HepG2 (cell line): ENCODE measurements around the gene SMARCC1. TPM values are rescaled to one million over a fixed set of nuclear protein-coding genes. Genes with fewer than 3 reads are reported as not detected.
A peak's percentile ranks its signal among the peaks of the same experiment; 100 is the strongest.

Experiments used
- JDP2 ChIP-seq: sonication (generic); formaldehyde crosslinking; IDR thresholded peaks from 2 replicates; pipeline ENCODE4 v1.8.1; 2022; ENCODE audit warnings: missing genetic modification reagents, borderline replicate concordance
- NR2F6 ChIP-seq, 2 experiments: IDR thresholded peaks; 2 replicates each; pipeline ENCODE4 v1.6.1; 2016; ENCODE audit warnings: antibody characterized with exemption in 1 of 2, mild to moderate bottlenecking in 1 of 2
- PRPF4 ChIP-seq: fragments of 200-400 bp; formaldehyde crosslinking; IDR thresholded peaks from 2 replicates; pipeline ENCODE4 v1.6.1; 2016; ENCODE audit warnings: low read length, low read depth; ENCODE audit not compliant: poor library complexity, severe bottlenecking
- ZNF484 ChIP-seq: sonication (generic); formaldehyde crosslinking; IDR thresholded peaks from 2 replicates; pipeline ENCODE4 v1.5.1; 2020; ENCODE audit warnings: mild to moderate bottlenecking, low read depth, missing genetic modification reagents, borderline replicate concordance
- ZNF607 ChIP-seq: sonication (generic); formaldehyde crosslinking; IDR thresholded peaks from 2 replicates; pipeline ENCODE4 v1.5.1; 2020; ENCODE audit warnings: missing genetic modification reagents, mild to moderate bottlenecking, borderline replicate concordance
- ZNF737 ChIP-seq: sonication (generic); formaldehyde crosslinking; IDR thresholded peaks from 2 replicates; pipeline ENCODE4 v1.5.0; 2020; ENCODE audit warnings: missing genetic modification reagents, mild to moderate bottlenecking, borderline replicate concordance
- ZNF749 ChIP-seq: sonication (generic); formaldehyde crosslinking; IDR thresholded peaks from 2 replicates; pipeline ENCODE4 v1.8.0; 2022; ENCODE audit warnings: mild to moderate bottlenecking, missing genetic modification reagents, moderate library complexity, borderline replicate concordance
- polyA plus RNA-seq, 8 experiments: library from polyadenylated mRNA; depleted of rRNA in 3 of 8; stranded (reverse) in 7 of 8; unstranded in 1 of 8; fragments of >200 nt; fragmentation: Illumina TruSeq in 4 of 8; extraction: Trizol in 4 of 8; gene quantifications; 2 replicates each; pipeline versions ENCODE4 v1.2.1 to v1.2.3, GENCODE V29; 2011 to 2016; ENCODE audit warnings: low read depth in 4 of 8, missing spikeins in 1 of 8, mixed read lengths in 1 of 8; ENCODE audit not compliant: insufficient read depth in 1 of 8
- total RNA-seq, 5 experiments: library from RNA; depleted of rRNA; stranded (reverse); fragments of >200 nt; fragmentation: Illumina TruSeq; extraction: Trizol; gene quantifications; 2 replicates each; pipeline ENCODE4 v1.2.3, GENCODE V29; 2016; ENCODE audit warnings: low read depth in 1 of 5
- TF ChIP-seq, protein P1 (sequence below): sonication (generic); formaldehyde crosslinking; IDR thresholded peaks from 2 replicates; pipeline ENCODE4 v1.4.0; 2020; ENCODE audit warnings: missing genetic modification reagents; ENCODE audit errors: not compliant biosample characterization
- TF ChIP-seq, protein P2 (sequence below), 2 experiments: fragments of 450-650 bp in 1 of 2; sonication (generic) in 1 of 2; formaldehyde crosslinking; IDR thresholded peaks; 2 replicates each; pipeline versions ENCODE4 v1.5.0 to v1.8.0; 2020 to 2022; ENCODE audit warnings: mild to moderate bottlenecking in 1 of 2, missing genetic modification reagents in 1 of 2
- TF ChIP-seq, protein P3 (sequence below): sonication (generic); formaldehyde crosslinking; IDR thresholded peaks from 2 replicates; pipeline ENCODE4 v1.5.0; 2020; ENCODE audit warnings: mild to moderate bottlenecking, missing genetic modification reagents, borderline replicate concordance
- TF ChIP-seq, protein P4 (sequence below): sonication (generic); formaldehyde crosslinking; conservative IDR thresholded peaks from 2 replicates; pipeline ENCODE4 v1.4.0; 2020; ENCODE audit warnings: missing genetic modification reagents
- TF ChIP-seq, protein P5 (sequence below): sonication (generic); formaldehyde crosslinking; conservative IDR thresholded peaks from 2 replicates; pipeline ENCODE4 v1.8.0; 2022; ENCODE audit warnings: low read depth, missing genetic modification reagents

Gene SMARCC1
- total and polyA plus RNA-seq, 2 of the 13 experiments (the other 11 are each of a cell fraction or from before 2014, with no cell fraction given) = 47.9 to 58.4 TPM

DNA sequence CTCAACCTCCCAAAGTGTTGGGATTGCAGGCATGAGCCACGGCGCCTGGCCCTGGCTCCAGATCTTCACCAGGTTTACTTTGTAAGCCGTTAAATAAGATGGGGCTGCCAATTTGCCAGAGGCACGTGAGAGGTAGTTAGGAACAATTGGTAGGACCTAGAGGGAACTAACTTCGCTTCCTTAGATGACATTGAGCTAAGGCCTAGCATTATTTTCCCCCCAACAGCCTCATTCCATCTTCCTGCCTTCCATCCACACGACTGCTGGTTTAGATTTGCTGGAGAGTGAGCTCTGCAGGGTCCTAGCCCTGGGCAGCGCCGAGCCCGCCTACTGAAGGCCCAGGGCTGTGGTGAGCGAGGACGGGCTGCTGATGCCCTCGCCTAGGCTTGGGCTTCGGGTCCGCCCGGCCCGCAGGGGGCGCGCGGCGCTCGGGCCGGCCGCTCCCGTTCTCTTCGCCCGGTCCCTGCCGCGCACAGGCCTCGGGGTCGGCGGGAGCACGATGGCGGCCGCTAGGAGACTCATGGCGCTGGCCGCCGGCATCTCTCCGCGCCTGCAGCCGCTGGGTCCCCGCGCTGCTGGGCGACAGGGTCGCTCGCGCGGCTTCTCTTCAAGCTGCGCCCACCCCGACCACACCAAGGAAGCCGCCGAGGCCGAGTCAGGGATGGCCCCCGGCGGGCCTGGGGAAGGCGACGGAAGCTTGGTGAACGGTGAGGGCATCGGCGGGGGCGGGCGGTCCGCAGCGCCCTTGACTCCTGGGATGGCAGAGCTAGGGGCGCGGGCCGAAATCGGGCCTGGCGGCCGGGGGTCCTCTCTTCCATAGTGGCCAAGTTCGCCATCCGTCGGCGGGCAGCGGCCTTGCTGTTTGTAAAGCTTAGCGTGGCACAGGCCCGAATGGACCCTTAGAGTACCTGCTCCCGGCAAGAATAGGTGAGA is 43.1 kb upstream of the SMARCC1 start (continued):
- TF ChIP-seq, protein P1, sequence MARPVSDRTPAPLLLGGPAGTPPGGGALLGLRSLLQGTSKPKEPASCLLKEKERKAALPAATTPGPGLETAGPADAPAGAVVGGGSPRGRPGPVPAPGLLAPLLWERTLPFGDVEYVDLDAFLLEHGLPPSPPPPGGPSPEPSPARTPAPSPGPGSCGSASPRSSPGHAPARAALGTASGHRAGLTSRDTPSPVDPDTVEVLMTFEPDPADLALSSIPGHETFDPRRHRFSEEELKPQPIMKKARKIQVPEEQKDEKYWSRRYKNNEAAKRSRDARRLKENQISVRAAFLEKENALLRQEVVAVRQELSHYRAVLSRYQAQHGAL = no peak
- TF ChIP-seq ZNF484 (CRISPR knock-in tag) = no peak
- no peak for TF ChIP-seq ZNF737 (CRISPR knock-in tag)
- TF ChIP-seq, protein P2, sequence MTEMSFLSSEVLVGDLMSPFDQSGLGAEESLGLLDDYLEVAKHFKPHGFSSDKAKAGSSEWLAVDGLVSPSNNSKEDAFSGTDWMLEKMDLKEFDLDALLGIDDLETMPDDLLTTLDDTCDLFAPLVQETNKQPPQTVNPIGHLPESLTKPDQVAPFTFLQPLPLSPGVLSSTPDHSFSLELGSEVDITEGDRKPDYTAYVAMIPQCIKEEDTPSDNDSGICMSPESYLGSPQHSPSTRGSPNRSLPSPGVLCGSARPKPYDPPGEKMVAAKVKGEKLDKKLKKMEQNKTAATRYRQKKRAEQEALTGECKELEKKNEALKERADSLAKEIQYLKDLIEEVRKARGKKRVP (CRISPR knock-in tag; IDR thresholded peaks at IDR 0.05) = peak in 1 of 2 experiments; percentile 27; a peak in 1 of 4 replicates
- no peak for TF ChIP-seq NR2F6 (IDR thresholded peaks at IDR 0.05)
- TF ChIP-seq NR2F6 (CRISPR knock-in tag; IDR thresholded peaks at IDR 0.05) = peak; percentile 16; the same call in 1 of the 2 replicates
- TF ChIP-seq, protein P3, sequence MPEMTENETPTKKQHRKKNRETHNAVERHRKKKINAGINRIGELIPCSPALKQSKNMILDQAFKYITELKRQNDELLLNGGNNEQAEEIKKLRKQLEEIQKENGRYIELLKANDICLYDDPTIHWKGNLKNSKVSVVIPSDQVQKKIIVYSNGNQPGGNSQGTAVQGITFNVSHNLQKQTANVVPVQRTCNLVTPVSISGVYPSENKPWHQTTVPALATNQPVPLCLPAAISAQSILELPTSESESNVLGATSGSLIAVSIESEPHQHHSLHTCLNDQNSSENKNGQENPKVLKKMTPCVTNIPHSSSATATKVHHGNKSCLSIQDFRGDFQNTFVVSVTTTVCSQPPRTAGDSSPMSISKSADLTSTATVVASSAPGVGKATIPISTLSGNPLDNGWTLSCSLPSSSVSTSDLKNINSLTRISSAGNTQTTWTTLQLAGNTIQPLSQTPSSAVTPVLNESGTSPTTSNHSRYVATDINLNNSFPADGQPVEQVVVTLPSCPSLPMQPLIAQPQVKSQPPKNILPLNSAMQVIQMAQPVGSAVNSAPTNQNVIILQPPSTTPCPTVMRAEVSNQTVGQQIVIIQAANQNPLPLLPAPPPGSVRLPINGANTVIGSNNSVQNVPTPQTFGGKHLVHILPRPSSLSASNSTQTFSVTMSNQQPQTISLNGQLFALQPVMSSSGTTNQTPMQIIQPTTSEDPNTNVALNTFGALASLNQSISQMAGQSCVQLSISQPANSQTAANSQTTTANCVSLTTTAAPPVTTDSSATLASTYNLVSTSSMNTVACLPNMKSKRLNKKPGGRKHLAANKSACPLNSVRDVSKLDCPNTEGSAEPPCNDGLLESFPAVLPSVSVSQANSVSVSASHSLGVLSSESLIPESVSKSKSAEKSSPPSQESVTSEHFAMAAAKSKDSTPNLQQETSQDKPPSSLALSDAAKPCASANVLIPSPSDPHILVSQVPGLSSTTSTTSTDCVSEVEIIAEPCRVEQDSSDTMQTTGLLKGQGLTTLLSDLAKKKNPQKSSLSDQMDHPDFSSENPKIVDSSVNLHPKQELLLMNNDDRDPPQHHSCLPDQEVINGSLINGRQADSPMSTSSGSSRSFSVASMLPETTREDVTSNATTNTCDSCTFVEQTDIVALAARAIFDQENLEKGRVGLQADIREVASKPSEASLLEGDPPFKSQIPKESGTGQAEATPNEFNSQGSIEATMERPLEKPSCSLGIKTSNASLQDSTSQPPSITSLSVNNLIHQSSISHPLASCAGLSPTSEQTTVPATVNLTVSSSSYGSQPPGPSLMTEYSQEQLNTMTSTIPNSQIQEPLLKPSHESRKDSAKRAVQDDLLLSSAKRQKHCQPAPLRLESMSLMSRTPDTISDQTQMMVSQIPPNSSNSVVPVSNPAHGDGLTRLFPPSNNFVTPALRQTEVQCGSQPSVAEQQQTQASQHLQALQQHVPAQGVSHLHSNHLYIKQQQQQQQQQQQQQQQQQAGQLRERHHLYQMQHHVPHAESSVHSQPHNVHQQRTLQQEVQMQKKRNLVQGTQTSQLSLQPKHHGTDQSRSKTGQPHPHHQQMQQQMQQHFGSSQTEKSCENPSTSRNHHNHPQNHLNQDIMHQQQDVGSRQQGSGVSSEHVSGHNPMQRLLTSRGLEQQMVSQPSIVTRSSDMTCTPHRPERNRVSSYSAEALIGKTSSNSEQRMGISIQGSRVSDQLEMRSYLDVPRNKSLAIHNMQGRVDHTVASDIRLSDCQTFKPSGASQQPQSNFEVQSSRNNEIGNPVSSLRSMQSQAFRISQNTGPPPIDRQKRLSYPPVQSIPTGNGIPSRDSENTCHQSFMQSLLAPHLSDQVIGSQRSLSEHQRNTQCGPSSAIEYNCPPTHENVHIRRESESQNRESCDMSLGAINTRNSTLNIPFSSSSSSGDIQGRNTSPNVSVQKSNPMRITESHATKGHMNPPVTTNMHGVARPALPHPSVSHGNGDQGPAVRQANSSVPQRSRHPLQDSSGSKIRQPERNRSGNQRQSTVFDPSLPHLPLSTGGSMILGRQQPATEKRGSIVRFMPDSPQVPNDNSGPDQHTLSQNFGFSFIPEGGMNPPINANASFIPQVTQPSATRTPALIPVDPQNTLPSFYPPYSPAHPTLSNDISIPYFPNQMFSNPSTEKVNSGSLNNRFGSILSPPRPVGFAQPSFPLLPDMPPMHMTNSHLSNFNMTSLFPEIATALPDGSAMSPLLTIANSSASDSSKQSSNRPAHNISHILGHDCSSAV (CRISPR knock-in tag) = no peak
- TF ChIP-seq ZNF749 = peak; percentile 97
- no peak for TF ChIP-seq PRPF4
- peak; percentile 82 for TF ChIP-seq ZNF607 (CRISPR knock-in tag)
- TF ChIP-seq JDP2 (CRISPR knock-in tag) = no peak
- TF ChIP-seq, protein P4, sequence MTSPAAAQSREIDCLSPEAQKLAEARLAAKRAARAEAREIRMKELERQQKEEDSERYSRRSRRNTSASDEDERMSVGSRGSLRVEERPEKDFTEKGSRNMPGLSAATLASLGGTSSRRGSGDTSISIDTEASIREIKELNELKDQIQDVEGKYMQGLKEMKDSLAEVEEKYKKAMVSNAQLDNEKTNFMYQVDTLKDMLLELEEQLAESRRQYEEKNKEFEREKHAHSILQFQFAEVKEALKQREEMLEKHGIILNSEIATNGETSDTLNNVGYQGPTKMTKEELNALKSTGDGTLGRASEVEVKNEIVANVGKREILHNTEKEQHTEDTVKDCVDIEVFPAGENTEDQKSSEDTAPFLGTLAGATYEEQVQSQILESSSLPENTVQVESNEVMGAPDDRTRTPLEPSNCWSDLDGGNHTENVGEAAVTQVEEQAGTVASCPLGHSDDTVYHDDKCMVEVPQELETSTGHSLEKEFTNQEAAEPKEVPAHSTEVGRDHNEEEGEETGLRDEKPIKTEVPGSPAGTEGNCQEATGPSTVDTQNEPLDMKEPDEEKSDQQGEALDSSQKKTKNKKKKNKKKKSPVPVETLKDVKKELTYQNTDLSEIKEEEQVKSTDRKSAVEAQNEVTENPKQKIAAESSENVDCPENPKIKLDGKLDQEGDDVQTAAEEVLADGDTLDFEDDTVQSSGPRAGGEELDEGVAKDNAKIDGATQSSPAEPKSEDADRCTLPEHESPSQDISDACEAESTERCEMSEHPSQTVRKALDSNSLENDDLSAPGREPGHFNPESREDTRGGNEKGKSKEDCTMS (CRISPR knock-in tag) = no peak
- TF ChIP-seq, protein P5, sequence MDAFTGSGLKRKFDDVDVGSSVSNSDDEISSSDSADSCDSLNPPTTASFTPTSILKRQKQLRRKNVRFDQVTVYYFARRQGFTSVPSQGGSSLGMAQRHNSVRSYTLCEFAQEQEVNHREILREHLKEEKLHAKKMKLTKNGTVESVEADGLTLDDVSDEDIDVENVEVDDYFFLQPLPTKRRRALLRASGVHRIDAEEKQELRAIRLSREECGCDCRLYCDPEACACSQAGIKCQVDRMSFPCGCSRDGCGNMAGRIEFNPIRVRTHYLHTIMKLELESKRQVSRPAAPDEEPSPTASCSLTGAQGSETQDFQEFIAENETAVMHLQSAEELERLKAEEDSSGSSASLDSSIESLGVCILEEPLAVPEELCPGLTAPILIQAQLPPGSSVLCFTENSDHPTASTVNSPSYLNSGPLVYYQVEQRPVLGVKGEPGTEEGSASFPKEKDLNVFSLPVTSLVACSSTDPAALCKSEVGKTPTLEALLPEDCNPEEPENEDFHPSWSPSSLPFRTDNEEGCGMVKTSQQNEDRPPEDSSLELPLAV = no peak
